ENCODE results near the gene CHRNA3. TPM values are rescaled to one million over a fixed set of nuclear protein-coding genes. Genes with fewer than 3 reads are reported as not detected.

The CHRNA3 gene
- total RNA-seq, 1 donor from 2014 or later: 0.46 TPM

DNA sequence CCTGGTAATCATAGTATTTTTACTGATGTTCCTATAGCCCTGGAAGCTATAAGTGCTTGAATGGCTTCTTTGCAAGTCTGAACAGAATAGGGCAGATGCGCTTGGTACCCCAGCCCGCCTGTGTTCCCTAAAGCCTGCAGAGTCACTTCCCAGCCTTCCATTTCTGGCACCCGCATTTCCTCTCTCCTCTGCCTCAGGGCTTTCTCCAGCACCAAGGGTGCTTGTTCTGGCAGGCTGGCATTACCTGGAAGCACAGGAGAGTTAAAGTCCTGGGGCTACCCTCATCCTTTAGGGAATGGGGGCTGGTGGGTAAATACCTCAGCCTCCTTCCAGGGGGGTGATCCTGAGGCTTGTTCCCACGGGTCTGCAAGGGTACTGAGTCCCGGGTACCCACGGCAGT lies 7.4 kb upstream of the CHRNA3 start:
- no peaks in the 10 kb centered on the region for H3K36me3 ChIP-seq (ENCODE audit: control insufficient read depth, insufficient read depth, low read length)
- DNase-seq (ENCODE audit: low read depth): no peak
- H3K4me3 ChIP-seq (ENCODE audit: low read depth, low read length): no peak overlapping the region
- peaks cover 25% of the 10 kb centered on the region for H3K27me3 ChIP-seq (ENCODE audit: control insufficient read depth, insufficient read depth, low read length)
- TF ChIP-seq, protein P1, sequence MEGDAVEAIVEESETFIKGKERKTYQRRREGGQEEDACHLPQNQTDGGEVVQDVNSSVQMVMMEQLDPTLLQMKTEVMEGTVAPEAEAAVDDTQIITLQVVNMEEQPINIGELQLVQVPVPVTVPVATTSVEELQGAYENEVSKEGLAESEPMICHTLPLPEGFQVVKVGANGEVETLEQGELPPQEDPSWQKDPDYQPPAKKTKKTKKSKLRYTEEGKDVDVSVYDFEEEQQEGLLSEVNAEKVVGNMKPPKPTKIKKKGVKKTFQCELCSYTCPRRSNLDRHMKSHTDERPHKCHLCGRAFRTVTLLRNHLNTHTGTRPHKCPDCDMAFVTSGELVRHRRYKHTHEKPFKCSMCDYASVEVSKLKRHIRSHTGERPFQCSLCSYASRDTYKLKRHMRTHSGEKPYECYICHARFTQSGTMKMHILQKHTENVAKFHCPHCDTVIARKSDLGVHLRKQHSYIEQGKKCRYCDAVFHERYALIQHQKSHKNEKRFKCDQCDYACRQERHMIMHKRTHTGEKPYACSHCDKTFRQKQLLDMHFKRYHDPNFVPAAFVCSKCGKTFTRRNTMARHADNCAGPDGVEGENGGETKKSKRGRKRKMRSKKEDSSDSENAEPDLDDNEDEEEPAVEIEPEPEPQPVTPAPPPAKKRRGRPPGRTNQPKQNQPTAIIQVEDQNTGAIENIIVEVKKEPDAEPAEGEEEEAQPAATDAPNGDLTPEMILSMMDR (IDR thresholded peaks at IDR 0.05; ENCODE audit: insufficient read depth, low read length, poor library complexity, severe bottlenecking): no peak

GRCh38 chr15:78627348-78627747 lies 6.6 kb upstream of the CHRNA3 start:
- H3K27me3 ChIP-seq (ENCODE audit: control insufficient read depth, insufficient read depth, low read length): peaks cover 25% of the 10 kb centered on the region
- no peak overlapping the region for H3K4me3 ChIP-seq (ENCODE audit: low read depth, low read length)
- H3K36me3 ChIP-seq (ENCODE audit: control insufficient read depth, insufficient read depth, low read length): no peaks in the 10 kb centered on the region
- DNase-seq (ENCODE audit: low read depth): no peak
- TF ChIP-seq, protein P1 (IDR thresholded peaks at IDR 0.05; ENCODE audit: insufficient read depth, low read length, poor library complexity, severe bottlenecking): no peak

DNA sequence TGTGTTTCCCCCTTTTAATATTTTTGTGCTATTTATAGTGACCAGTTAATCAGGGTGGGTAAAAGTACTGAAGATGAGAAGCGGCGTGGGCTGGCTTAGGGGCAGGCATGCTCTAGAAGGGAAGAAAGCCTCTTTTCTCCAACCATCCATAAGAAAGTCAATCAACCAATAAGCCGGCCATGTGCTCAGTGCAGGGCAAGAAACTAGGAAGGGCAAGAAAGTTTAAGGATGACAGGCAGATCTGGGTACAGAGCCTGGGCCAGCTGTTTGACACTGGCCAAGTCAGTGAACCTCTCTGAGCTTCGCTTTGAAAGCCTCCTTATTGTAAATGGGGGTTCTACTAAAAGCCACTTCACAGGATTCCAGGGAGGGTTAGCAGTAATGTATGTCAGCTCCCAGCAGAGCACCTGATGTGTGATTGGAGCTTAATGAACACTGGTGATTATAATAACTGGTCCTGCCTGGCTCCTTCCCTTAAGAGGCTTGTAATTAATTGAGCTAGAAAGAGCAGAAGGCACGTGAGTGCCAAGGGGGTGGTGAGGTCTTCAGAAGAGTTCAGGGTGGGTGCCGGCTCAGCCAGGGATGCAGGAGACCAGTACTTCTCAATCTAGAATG lies 5.7 kb upstream of the CHRNA3 start:
- Histone ChIP-seq H3K4me3 (ENCODE audit: low read depth, low read length) (no peak overlapping the region), H3K36me3 (ENCODE audit: control insufficient read depth, insufficient read depth, low read length) (no peaks in the 10 kb centered on the region), H3K27me3 (ENCODE audit: control insufficient read depth, insufficient read depth, low read length) (peaks cover 32% of the 10 kb centered on the region)
- TF ChIP-seq, protein P1 (IDR thresholded peaks at IDR 0.05; ENCODE audit: insufficient read depth, low read length, poor library complexity, severe bottlenecking): no peak
- no peak for DNase-seq (ENCODE audit: low read depth)

- Histone ChIP-seq H3K27me3 (ENCODE audit: control insufficient read depth, insufficient read depth, low read length) (peaks cover 37% of the 10 kb centered on the region), H3K4me3 (ENCODE audit: low read depth, low read length) (no peak overlapping the region), H3K36me3 (ENCODE audit: control insufficient read depth, insufficient read depth, low read length) (no peaks in the 10 kb centered on the region)
- TF ChIP-seq, protein P1 (IDR thresholded peaks at IDR 0.05; ENCODE audit: insufficient read depth, low read length, poor library complexity, severe bottlenecking): no peak
- no peak for DNase-seq (ENCODE audit: low read depth)
Measured at GRCh38 chr15:78625606-78626280, 4.9 kb upstream of the CHRNA3 start.

DNA sequence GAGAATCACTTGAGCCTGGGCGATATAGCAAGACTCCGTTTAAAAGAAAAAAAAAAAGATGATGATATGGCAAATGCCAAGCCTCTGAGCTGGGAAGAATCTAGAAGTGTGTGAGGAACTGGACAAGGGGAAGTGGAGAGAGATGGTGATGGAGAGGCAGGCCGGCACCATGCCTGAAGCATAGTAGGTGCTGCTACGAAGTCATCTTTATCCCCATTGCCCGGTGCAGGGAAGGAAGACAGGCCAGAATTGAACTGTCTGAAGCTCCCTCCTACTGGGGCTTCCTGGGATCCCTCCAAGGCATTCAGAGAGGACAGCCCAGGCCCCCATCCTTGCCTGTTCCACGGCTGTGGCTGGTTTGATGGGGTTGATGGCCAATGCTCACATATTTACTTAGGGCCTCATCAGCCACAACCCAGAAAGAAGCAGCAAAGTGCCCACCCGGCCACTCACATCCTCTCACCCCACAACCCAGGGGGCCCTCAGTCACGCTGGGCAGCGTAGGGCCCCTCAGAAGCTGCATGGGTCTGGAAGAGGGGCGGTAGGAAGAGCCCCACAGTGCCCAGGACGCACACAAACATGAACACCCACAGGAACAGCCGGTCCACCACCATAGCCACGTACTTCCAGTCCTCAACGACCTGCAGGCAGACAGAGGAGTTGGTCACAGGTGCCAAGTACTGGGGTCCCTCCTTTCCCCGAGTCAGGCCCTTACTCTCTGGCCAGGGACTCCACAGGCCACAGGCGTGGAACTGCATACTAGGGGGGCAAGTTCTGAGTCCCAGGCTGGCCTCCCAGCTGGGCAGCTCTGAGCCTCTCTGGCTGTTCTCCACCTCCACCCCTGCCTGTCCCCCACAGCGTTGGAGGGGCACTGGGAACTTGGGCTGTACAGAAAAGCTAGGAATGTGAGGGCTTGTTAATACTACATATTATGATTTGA lies 4.1 kb upstream of the CHRNA3 start:
- TF ChIP-seq, protein P1 (IDR thresholded peaks at IDR 0.05; ENCODE audit: insufficient read depth, low read length, poor library complexity, severe bottlenecking): no peak
- Histone ChIP-seq H3K27me3 (ENCODE audit: control insufficient read depth, insufficient read depth, low read length) (peaks cover 45% of the 10 kb centered on the region), H3K36me3 (ENCODE audit: control insufficient read depth, insufficient read depth, low read length) (no peaks in the 10 kb centered on the region), H3K4me3 (ENCODE audit: low read depth, low read length) (no peak overlapping the region)
- DNase-seq (ENCODE audit: low read depth): no peak
